HG03442 (cell line): ENCODE measurements around the gene MPC2.
"Not testable (repeated sequence)": the region's sequence is repeated elsewhere in the genome, so short reads cannot be mapped to it uniquely, and the experiment has no call there.

Experiments used
- ATAC-seq: cut with Tn5 transposase; IDR thresholded peaks from one replicate; pipeline ENCODE4 v1.9.1; 2021; ENCODE audit warnings: mild to moderate bottlenecking, moderate library complexity; ENCODE audit not compliant: unreplicated experiment

The MPC2 gene

GRCh38 chr1:167909691-167910180 is 27.1 kb downstream of the MPC2 start:
- ATAC-seq = no peak

GRCh38 chr1:167905671-167906070 is 31.2 kb downstream of the MPC2 start:
- no peak for ATAC-seq

DNA sequence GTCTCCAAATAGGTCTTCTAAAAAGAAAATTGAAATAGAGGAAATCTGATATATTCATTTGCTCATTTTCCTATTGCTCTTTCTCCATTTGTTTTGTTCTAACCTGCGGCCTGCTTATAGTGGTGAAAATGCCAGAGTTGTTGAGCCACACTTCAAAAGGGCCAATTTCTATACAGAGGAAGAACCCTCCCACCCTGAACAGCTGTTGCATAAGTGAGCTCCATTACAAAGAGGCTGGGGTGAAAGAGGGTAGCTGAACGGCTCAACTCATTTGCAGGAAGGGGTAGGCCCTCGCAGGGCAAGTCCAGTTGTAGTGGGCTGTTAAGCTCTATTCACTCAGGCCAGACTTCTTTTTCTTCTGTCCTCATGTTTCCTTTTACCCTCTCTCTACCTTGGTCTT is 31.7 kb downstream of the MPC2 start:
- no peak for ATAC-seq

DNA sequence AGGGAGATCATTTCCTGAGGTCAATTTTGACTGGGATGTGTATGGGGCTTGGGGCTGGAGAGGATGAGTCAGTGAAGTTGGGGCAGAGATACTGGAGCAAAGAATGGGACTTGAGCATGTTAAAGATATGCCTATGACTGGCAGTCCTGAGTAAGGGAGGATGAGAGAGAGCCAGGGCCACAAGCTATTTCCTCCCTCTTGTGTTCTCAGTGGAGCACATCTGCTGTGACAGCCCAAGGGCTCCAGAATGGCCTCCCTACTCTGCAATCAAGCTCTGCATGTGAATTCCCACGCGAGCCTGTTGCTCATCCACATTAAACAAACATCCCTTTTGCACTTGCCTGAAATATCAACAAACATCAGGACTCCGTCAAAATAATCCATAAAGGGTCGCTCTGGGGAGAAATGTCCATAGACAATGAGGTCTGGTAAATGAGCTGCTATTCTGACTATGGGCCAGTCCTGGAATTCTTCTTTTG is 32.2 kb downstream of the MPC2 start:
- ATAC-seq = no peak

- ATAC-seq = no peak
Observed at GRCh38 chr1:167900907-167901306, 36.0 kb downstream of the MPC2 start.

DNA sequence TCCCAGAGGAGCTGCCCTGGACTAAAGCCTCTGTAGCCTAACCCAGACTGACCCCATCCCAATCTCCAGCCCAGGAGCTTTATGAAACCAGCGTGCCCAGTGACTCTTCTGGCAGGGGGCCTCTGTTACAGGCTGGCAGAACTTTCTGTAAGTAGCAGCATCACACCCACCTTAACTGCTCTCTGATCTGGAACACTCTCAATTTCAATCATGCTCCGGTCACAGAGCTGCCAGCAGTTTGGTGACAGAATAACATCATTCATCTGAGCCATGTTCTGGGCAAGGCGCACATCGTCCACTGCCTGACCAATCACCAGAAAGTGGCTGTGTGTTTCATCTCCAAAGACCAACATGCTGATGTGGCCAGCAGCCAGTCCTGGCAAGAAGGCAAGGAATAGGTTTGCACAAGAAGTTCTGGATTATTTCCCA is 37.6 kb downstream of the MPC2 start:
- ATAC-seq = peak; percentile 95

DNA sequence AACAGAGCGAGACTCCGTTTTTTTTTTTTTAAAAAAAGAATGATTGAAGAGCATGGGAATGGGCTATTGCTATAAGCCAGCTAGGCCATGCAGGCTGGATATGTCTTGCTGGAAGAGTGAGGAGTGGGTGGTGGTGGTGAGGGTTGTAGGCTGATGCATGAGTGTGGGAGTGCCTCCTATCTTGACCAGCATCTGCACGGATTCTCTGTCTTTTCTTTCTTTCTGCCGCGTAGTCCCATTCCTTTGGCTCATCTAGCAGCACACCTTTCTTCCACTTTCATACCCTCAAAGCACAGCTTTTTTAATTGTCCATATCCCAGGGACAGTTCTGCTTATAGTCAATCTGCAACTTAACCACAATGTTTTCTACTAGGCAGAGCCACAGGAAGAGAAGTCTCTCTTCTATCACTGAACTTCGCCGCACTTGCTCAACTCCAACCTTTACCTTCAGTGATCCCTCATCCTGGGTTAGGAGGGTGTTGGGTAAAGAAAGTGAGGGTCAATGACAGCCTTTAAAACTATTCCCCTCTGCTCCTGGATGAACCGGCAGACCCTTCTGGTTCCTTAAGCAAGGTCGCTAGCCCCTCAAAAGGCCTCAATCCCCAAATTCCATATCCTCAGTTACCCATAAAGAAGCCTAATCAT is 38.2 kb downstream of the MPC2 start:
- no peak for ATAC-seq

GRCh38 chr1:167893798-167894197 is 43.1 kb downstream of the MPC2 start:
- ATAC-seq = no peak

- ATAC-seq = no peak
Observed at GRCh38 chr1:167890400-167890799, 46.5 kb downstream of the MPC2 start.

DNA sequence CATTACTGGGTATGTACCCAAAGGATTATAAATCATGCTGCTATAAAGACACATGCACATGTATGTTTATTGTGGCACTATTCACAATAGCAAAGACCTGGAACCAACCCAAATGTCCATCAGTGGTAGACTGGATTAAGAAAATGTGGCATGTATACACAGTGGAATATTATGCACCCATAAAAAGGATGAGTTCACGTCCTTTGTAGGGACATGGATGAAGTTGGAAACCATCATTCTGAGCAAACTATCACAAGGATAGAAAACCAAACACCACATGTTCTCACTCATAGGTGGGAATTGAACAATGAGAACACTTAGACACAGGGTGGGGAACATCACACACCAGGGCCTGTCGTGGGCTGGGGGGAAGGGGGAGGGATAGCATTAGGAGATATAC is 49.7 kb downstream of the MPC2 start:
- not testable (repeated sequence) for ATAC-seq

DNA sequence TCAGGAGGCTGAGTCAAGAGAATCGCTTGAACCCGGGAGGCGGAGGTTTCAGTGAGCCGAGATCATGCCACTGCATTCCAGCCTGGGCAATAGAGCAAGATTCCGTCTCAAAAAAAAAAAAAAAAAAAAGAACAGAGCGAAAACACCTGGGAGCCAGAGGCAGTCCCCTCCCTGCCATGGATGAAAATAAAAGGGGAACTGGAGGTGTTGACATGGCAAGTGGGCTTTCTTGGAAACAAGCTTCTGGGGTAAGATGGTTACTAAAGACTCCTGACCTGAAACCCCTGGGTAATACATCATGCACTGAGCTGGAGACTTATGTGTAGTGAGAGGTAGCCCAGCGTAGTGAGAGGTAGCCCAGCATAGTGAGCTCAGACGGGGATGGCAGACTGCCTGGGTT is 54.5 kb downstream of the MPC2 start:
- no peak for ATAC-seq

DNA sequence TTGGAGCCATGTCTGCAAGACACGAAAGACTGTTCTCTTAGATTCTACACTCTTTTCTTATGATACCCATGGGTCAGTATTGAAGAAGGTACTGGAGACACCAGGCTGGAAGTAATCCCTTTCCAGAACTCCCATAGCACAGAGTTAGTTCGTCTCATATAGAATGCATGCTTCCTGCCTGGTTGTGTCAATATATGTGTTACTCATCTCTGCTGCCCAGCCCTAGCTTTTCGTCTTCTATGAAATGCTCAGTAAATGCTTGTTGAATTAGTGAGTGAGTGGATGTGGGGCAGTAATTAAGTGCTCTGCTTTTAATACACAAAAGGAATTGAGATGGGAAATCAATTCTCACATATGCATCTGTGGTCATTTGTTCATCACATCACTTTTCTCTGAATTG is 55.1 kb downstream of the MPC2 start:
- no peak for ATAC-seq

GRCh38 chr1:167881069-167881468 is 55.8 kb downstream of the MPC2 start:
- no peak for ATAC-seq

- ATAC-seq = no peak
Observed at GRCh38 chr1:167880580-167881021, 56.3 kb downstream of the MPC2 start.

- ATAC-seq = no peak
Observed at GRCh38 chr1:167879508-167879907, 57.4 kb downstream of the MPC2 start.

DNA sequence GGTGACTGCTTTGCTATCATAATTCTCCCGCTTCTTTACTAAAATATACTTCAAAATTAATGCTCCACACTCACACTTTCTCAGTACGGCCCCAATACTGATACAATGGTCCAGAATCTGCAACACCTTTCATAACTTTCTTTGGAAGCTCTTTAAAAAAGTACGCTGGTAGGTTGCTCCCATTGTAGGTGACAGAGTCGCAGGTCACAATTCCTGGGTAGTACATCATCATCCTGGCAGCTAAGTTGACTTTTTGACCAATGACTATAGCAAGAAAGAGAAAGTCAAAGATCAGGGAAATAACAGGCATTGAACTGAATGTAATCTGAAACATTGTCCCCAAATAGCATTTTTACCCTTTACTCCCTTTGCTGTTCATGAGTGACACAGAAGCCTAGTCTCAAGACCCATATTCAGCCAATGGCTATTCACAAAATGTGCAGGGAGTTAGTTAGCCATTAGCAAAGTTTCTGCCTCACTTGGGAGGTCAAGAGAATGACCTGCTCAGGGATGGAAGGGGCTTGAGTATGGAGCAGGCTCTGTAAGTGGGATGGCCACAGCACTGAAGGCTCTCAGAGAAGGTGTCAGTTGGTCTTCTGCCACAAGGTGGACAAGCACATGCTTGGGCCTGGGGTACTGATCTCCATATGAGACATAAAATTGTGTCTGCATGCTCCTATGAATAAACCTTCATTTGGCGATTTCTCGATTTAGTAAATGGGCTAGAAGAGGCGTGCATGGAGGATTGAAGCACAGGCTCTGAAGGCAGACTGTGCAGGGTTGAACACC is 58.3 kb downstream of the MPC2 start:
- no peak for ATAC-seq

- no peak for ATAC-seq
Observed at GRCh38 chr1:167876597-167877175, 60.2 kb downstream of the MPC2 start.

GRCh38 chr1:167871331-167871730 is 65.5 kb downstream of the MPC2 start:
- no peak for ATAC-seq

GRCh38 chr1:167869157-167870001 is 67.5 kb downstream of the MPC2 start:
- not testable (repeated sequence) for ATAC-seq

- not testable (repeated sequence) for ATAC-seq
Observed at GRCh38 chr1:167866739-167867414, 70.0 kb downstream of the MPC2 start.
